SU-DHL-6 (cell line): Measurements from ENCODE around the gene MYLK4.

Experiments
- EZH2phosphoT487 ChIP-seq: fragments of 200-600 bp; sonication (generic), shearing (Covaris generic); conservative IDR thresholded peaks from 2 replicates; pipeline ENCODE4 v1.6.1; 2018; ENCODE audit warnings: mild to moderate bottlenecking, antibody characterized with exemption, low read length, moderate library complexity, mixed read lengths
- TF ChIP-seq, protein P1 (sequence below): fragments of 200-600 bp; sonication (generic); IDR thresholded peaks from one replicate; pipeline ENCODE4 v1.5.1; 2017; ENCODE audit warnings: antibody characterized with exemption, mild to moderate bottlenecking, low read length, moderate library complexity; ENCODE audit not compliant: insufficient read depth, poor library complexity, severe bottlenecking

- TF ChIP-seq, protein P1, sequence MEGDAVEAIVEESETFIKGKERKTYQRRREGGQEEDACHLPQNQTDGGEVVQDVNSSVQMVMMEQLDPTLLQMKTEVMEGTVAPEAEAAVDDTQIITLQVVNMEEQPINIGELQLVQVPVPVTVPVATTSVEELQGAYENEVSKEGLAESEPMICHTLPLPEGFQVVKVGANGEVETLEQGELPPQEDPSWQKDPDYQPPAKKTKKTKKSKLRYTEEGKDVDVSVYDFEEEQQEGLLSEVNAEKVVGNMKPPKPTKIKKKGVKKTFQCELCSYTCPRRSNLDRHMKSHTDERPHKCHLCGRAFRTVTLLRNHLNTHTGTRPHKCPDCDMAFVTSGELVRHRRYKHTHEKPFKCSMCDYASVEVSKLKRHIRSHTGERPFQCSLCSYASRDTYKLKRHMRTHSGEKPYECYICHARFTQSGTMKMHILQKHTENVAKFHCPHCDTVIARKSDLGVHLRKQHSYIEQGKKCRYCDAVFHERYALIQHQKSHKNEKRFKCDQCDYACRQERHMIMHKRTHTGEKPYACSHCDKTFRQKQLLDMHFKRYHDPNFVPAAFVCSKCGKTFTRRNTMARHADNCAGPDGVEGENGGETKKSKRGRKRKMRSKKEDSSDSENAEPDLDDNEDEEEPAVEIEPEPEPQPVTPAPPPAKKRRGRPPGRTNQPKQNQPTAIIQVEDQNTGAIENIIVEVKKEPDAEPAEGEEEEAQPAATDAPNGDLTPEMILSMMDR, result no peak
- TF ChIP-seq EZH2phosphoT487, result no peak
These were observed 66.5 kb downstream of the MYLK4 start for GRCh38 chr6:2684103-2684749.
